DOHH2 (cell line): Measurements from ENCODE around the gene ZSCAN10.

Experiments used
- EZH2phosphoT487 ChIP-seq: fragments of 200-600 bp; sonication (generic); IDR thresholded peaks from 2 replicates; pipeline ENCODE4 v1.6.1; 2017; ENCODE audit warnings: borderline replicate concordance, mild to moderate bottlenecking, antibody characterized with exemption, low read length, moderate library complexity, mixed read lengths
- TF ChIP-seq, protein P1 (sequence below): fragments of 200-600 bp; sonication (generic); IDR thresholded peaks from one replicate; pipeline ENCODE4 v1.5.1; 2014; ENCODE audit warnings: antibody characterized with exemption, mild to moderate bottlenecking, low read depth, low read length; ENCODE audit not compliant: poor library complexity, severe bottlenecking

DNA sequence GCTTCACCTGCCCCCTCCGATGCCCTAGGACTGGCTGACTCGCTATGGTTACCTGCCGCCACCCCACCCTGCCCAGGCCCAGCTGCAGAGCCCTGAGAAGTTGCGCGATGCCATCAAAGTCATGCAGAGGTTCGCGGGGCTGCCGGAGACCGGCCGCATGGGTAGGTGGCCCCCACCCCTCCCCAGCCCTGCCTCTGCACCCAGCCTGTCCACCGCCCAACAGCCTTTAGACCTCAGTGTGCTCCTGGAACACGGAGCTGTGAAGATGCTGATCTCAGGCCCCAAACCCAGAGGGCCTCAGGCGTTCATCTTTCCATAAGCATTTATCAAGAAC, 51.7 kb downstream of the ZSCAN10 start:
- TF ChIP-seq, protein P1, sequence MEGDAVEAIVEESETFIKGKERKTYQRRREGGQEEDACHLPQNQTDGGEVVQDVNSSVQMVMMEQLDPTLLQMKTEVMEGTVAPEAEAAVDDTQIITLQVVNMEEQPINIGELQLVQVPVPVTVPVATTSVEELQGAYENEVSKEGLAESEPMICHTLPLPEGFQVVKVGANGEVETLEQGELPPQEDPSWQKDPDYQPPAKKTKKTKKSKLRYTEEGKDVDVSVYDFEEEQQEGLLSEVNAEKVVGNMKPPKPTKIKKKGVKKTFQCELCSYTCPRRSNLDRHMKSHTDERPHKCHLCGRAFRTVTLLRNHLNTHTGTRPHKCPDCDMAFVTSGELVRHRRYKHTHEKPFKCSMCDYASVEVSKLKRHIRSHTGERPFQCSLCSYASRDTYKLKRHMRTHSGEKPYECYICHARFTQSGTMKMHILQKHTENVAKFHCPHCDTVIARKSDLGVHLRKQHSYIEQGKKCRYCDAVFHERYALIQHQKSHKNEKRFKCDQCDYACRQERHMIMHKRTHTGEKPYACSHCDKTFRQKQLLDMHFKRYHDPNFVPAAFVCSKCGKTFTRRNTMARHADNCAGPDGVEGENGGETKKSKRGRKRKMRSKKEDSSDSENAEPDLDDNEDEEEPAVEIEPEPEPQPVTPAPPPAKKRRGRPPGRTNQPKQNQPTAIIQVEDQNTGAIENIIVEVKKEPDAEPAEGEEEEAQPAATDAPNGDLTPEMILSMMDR = no peak
- no peak for TF ChIP-seq EZH2phosphoT487
